GM19468 (cell line): ENCODE results near the gene TIAM2.
"Not testable (repeated sequence)": the region's sequence is repeated elsewhere in the genome, so short reads cannot be mapped to it uniquely, and the experiment has no call there.

ENCODE experiments used
- ATAC-seq: cut with Tn5 transposase; IDR thresholded peaks from one replicate; pipeline ENCODE4 v1.9.1; 2021; ENCODE audit warnings: mild to moderate bottlenecking, moderate library complexity, moderate number of reproducible peaks; ENCODE audit not compliant: unreplicated experiment; ENCODE audit errors: extremely low read depth

TIAM2 gene

GRCh38 chr6:155247618-155248007, 252.5 kb downstream of the TIAM2 start:
- ATAC-seq, result no peak

GRCh38 chr6:155248008-155249001, 253.2 kb downstream of the TIAM2 start:
- ATAC-seq, result no peak

DNA sequence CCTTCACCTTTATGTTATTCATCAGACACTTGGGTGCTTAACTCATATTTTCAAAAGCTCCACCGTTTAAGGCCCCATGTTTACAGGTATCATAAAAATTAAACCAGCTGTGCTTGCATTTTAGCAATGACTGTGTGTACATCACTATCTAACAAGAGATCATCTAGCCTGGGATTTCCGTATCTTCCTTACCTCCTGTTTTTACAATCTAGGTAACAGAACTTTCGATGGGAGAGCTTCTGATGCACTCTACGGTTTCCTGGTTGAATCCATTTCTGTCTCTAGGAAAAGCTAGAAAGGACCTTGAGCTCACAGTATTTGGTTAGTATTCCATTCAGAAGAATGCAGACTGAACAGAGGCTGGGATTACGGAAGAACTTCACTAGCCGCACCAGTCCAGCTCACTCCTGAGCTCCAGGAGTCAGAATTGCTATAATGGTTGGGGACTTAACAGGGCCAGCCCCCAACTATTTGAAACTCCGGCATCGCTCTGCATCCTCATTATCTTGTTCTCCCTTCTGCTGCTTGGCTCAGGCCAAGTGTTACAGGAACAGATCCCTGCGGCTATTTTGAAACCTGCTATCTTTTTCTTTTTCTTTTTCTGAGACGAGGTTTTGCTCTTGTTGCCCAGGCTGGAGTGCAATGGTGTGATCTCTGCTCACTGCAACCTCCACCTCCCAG, 255.7 kb downstream of the TIAM2 start:
- no peak for ATAC-seq

- no peak for ATAC-seq
Observed at GRCh38 chr6:155252581-155252980, 257.5 kb downstream of the TIAM2 start.

DNA sequence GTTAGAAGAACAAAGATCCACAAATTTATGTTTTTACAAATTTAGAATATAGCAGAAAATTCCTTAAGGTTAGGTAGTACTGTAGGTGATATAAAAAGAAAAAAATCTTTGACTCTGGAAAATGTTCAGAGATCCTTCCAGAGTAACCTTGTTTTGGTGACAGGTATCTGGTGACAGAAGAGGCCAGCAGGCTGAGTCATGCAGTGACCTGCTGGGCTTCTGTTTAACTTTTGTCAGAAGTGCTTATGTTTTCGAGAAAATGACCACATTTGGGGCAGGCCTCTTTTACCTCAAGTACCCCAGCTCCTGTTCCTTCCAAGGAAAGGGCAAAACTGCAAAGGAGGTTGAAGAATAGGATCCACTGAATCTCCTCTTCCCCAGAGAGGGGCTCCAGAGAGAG, 258.2 kb downstream of the TIAM2 start:
- ATAC-seq, result no peak

DNA sequence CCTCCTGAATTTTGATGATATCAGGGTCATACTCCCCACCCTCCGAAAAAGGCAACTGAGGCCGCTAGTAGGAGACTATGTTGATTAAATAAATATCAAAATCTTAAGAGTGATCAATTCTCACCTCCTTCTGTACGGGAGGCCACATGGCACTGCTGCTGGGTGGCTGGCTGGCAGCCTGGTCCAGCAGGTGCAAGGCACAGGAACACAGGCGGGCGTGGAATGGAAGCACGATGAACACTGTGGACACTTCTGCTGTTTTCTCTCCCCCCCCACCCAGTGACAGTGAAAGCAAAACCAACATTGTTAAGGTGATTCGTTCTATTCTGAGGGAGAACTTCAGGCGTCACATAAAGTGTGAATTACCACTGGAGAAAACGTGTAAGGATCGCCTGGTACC, 259.0 kb downstream of the TIAM2 start:
- no peak for ATAC-seq

DNA sequence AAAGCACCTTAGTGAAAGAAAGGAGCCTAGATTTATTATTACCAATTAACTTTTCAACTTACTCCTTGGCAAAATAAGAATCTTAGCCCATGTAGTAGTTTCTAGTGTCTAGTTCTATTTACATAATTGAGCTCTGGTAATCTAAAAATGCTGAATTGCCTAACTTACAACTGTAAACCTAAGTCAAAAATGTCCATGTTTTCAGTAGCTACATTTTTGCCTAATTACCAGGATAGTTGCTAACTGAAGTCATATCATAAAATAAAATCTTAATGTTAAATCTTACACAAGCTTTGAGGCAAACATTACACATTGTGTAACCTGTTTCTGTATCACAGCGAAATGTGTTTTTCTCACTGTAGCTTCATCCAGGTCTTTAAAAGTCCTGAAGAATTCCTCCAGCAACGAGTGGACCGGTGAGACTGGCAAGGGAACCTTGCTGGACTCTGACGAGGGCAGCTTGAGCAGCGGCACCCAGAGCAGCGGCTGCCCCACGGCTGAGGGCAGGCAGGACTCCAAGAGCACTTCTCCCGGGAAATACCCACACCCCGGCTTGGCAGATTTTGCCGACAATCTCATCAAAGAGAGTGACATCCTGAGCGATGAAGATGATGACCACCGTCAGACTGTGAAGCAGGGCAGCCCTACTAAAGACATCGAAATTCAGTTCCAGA, 261.1 kb downstream of the TIAM2 start:
- no peak for ATAC-seq

DNA sequence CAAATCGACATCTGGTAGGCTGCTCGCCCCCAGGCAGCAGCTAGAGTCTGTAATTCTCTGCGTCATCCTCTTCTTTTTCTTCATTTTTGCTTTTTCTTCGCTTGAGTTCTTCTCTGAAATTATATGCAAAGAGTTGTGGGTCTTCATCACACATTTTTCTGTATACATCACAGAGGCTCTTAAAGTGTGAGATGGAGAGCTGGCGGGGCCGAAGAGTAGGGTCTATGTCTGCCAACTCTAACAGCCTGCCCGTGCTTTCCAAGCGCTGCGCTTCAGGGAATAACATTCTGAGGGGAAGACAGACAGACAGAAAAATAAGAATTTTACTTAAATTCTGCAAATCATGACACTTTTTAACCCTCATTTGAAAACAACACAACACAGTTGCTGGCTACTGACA, 262.7 kb downstream of the TIAM2 start:
- ATAC-seq, result no peak

- no peak for ATAC-seq
Observed at GRCh38 chr6:155259204-155259603, 264.1 kb downstream of the TIAM2 start.

DNA sequence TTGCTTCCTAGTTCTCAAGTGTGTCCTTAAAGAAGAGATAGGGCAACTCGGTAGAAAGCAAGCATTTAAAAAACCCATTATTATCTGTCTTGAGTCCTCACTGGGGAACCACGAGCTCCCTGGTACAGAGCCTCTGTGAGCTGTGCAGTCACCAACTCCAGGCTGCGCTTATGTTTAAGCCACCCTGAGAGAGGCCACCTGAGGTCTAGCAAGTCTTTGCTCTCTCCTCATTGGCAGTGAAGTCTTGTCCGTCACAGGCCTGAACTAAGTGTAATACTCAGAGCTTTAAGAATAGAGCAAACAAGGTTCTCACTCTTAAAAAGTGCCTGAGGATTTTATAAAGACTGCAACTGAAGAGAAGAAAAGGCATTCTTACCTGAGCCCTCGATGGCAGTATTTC, 264.8 kb downstream of the TIAM2 start:
- ATAC-seq, result no peak

GRCh38 chr6:155260686-155261085, 265.6 kb downstream of the TIAM2 start:
- ATAC-seq, result peak; percentile 54

DNA sequence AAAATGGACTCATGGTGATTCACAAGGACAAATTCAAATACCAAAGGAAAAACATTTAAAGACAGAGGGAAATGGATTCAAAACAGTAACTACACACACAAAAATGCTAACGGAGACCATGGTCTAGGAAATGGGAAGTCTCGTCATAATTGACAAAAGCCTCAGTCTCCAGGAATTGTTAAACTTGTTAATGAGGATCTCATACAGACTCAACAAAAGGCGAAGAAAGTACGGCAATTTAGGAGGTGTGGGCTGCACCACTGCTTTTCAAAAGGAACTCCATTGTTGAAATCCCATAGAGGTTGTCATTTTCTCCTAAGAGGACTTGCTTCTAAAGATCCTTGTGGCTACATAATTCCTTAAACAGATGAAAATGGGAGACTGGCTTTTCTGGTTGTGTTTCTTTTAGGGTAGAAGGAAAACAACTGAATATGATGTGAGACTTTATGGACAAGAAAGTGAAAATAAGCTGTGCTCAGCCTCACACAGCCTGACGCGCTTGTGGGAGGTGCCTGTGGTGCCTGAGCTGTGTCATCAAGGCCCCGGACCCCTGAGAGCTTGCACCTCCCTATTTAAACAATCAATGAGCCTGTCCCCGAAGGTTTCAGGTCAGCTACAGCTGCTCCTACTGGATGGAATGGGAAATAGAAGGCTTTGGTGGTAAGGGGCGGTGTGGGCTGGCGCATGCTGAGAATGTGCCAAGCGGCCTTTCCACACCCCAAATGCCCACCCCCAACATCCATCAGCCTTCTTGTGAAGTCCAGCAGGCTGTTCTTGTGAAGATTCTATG, 266.2 kb downstream of the TIAM2 start:
- ATAC-seq, result no peak

GRCh38 chr6:155262655-155263054, 267.5 kb downstream of the TIAM2 start:
- ATAC-seq, result no peak

GRCh38 chr6:155263373-155264063, 268.4 kb downstream of the TIAM2 start, which contains the start of gene CLDN20:
TSS of gene CLDN20 (plus strand) at chr6:155264013. CDS start at chr6:155275720, 11,707 bp downstream.
- no peak for ATAC-seq

DNA sequence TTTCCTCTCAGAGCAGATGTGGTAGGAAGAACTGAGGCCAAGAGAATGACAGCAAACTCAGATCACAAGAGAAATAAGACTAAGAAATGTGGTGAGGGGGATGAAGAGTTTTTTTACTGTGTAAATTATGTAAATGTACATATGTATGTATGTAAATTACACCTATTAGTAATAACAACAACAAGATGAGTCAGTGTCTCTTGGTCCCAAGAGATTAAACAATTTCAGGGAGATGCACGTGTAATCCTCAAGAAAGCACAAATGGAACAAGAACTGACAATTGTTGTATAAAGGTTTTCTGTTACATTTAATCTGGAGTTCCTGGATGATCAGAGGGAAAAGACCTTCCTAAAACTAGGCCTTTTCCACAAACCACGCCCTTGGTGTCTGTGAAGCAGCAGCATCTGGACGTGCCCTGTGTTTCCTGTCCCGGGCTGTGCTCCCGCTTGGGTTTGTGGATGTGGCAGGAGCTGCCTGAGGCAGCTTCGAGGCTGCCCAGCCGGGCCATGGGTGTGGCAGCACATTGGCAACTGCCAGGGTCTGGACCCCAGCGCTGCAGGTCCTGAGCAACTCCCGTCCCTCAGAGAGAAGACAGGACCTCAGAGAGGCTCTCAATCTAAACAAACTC, 269.7 kb downstream of the TIAM2 start:
- ATAC-seq, result no peak

- ATAC-seq, result no peak
Observed at GRCh38 chr6:155265843-155266535, 270.9 kb downstream of the TIAM2 start.

DNA sequence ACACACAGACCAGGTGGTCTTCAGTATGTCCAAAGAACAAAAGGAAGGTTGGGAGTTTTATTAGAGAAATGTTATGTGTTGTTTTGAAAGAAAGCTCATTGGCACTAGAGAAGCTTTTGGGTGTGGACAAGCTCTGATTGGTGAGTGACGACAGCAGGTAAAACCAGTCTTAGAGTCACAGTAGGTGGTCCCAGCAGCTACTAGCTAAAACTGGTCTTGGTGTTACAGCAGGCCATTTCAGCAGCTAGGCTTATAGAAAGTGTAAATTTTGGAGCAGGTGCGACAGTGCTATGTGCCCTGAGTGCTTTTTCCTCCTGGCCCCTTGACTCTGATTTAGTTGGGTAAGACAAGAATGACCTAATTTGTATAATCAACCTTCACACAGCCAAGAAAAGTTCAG, 272.3 kb downstream of the TIAM2 start:
- ATAC-seq, result no peak

GRCh38 chr6:155268088-155268867, 273.2 kb downstream of the TIAM2 start:
- not testable (repeated sequence) for ATAC-seq
